ENCODE measurements around the gene IKZF1. TPM values are rescaled to one million over a fixed set of nuclear protein-coding genes. Genes with fewer than 3 reads are reported as not detected.

IKZF1 gene
- 100 to 1,000 TPM; 245 to 260 TPM for total RNA-seq

DNA sequence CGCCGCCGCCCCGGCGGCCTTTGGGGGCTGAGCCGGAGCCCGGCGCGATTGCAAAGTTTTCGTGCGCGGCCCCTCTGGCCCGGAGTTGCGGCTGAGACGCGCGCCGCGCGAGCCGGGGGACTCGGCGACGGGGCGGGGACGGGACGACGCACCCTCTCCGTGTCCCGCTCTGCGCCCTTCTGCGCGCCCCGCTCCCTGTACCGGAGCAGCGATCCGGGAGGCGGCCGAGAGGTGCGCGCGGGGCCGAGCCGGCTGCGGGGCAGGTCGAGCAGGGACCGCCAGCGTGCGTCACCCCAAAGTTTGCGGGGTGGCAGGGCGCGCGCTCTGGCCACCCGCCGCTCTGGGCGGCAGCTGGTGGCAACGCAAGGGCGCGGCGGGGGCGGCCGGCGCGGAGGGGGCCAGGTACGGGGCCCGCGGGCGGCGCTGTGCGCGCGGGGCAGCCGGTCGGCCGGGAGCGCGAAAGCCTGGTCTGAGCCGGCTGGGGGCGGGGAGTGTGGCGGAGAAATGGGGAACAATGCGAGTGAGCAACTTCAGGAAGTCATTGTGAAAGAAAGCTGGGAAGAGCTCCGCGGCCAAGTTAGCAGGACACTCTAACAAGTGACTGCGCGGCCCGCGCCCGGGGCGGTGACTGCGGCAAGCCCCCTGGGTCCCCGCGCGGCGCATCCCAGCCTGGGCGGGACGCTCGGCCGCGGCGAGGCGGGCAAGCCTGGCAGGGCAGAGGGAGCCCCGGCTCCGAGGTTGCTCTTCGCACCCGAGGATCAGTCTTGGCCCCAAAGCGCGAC lies at the start of gene IKZF1:
Gene IKZF1 (plus strand): TSS at position 588 of the 782 bp plus-strand sequence. CDS start 14,346 bp downstream, outside the sequence.
- DNase-seq = peak; percentile 82
- H3K36me3 Mint-ChIP-seq (ENCODE audit: low read depth) = peaks cover 45% of the 10 kb centered on the region
- peak within 1 kb of the TSS; percentile 100 for H3K27ac Mint-ChIP-seq
- H3K9me3 Mint-ChIP-seq (ENCODE audit: low read depth) = no peaks in the 10 kb centered on the region
- ATAC-seq = peak; percentile 21
- POLR2A ChIA-PET = interaction anchor here (0.6 to 2.0 kb wide), 5 partner anchors 30 to 98 kb away, joined by 3 to 14 read pairs (median 6); no protein-coding TSS in a partner anchor
- no peaks in the 10 kb centered on the region for H3K27me3 Mint-ChIP-seq
- H3K4me3 Mint-ChIP-seq = peak within 1 kb of the TSS; percentile 95
- intact Hi-C loops (cut with DNase I, micrococcal nuclease) = loop anchor here (1.0 to 2.0 kb wide), 3 partner anchors 46 to 162 kb away; no protein-coding TSS in a partner anchor
- H3K4me1 Mint-ChIP-seq = peaks cover 40% of the 10 kb centered on the region
- CTCF ChIA-PET = interaction anchor here (1.0 to 2.2 kb wide), 9 partner anchors 38 to 162 kb away, joined by 3 to 19 read pairs (median 5); no protein-coding TSS in a partner anchor

DNA sequence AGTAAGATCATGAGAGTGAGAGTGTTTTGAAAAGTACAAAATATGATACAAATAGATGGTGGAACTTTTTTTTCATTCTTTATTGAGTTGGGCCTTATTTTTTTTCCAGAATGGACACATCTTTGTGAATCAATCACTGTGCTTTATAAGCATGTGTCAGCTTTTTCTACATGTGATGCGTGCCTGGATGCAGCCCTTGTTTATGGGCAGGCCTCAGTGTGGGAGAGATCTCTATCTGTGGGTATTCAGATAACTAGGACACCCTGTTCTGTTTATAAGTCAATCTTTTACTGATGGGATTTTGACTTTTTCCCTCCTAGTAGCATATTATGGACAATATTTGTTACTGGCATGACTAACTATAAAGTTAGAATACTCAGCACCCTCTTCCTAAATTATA lies 42.9 kb upstream of the IKZF1 start:
- ATAC-seq (peak; percentile 17), DNase-seq (peak; percentile 51)
- H3K36me3 Mint-ChIP-seq (ENCODE audit: low read depth) = peaks cover 4% of the 10 kb centered on the region
- CTCF ChIA-PET = interaction anchor here (0.9 to 2.0 kb wide), 6 partner anchors 10 to 54 kb away, joined by 3 to 9 read pairs (median 4); no protein-coding TSS in a partner anchor
- no peaks in the 10 kb centered on the region for H3K27me3 Mint-ChIP-seq
- no peaks in the 10 kb centered on the region for H3K9me3 Mint-ChIP-seq (ENCODE audit: low read depth)
- peak overlapping the region; percentile 85 for H3K27ac Mint-ChIP-seq
- peaks cover 83% of the 10 kb centered on the region for H3K4me1 Mint-ChIP-seq
- intact Hi-C loops (cut with DNase I, micrococcal nuclease) = loop anchor here (1.0 to 5.0 kb wide), 3 partner anchors 8 to 861 kb away; no protein-coding TSS in a partner anchor
- H3K4me3 Mint-ChIP-seq = no peak overlapping the region
- POLR2A ChIA-PET = interaction anchor here (0.7 kb wide), 2 partner anchors 91 to 133 kb away, joined by 3 to 4 read pairs; no protein-coding TSS in a partner anchor

DNA sequence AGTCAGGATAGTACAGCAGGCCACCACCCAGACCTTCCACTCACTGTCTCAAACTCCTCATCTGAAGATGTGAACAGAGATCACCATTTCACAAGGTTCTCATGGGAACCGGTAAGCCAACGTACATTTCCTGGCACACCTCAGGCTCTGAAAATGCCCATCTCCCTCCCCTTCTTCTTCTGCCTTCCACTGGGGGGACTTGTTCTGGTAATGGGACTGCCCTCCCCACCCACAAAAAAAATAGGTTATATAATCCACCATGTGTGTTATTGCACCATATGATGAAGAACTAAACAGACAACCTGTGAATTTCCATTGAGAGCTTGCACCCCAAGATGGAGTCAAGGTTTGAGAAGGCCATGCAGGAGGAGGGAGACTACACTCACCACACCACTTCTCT lies 42.1 kb upstream of the IKZF1 start:
- H3K27me3 Mint-ChIP-seq = no peaks in the 10 kb centered on the region
- peak overlapping the region; percentile 85 for H3K27ac Mint-ChIP-seq
- peak overlapping the region; percentile 41 for H3K4me3 Mint-ChIP-seq
- H3K4me1 Mint-ChIP-seq = peaks cover 89% of the 10 kb centered on the region
- POLR2A ChIA-PET = no interaction called here
- ATAC-seq = no peak
- intact Hi-C loops (cut with DNase I, micrococcal nuclease) = loop anchor here (2.0 to 5.0 kb wide), 3 partner anchors 36 to 860 kb away; no protein-coding TSS in a partner anchor
- H3K36me3 Mint-ChIP-seq (ENCODE audit: low read depth) = peaks cover 4% of the 10 kb centered on the region
- no peaks in the 10 kb centered on the region for H3K9me3 Mint-ChIP-seq (ENCODE audit: low read depth)
- CTCF ChIA-PET = interaction anchor here (1.5 to 2.0 kb wide), 2 partner anchors 19 to 55 kb away, joined by 5 to 6 read pairs; no protein-coding TSS in a partner anchor
- no peak for DNase-seq

- DNase-seq (no peak), ATAC-seq (peak; percentile 27)
- no peaks in the 10 kb centered on the region for H3K9me3 Mint-ChIP-seq (ENCODE audit: low read depth)
- H3K4me1 Mint-ChIP-seq = peaks cover 92% of the 10 kb centered on the region
- H3K27ac Mint-ChIP-seq = peak overlapping the region; percentile 85
- CTCF ChIA-PET = interaction anchor here (0.6 to 1.5 kb wide), 9 partner anchors 9 to 104 kb away, joined by 3 to 6 read pairs (median 4); no protein-coding TSS in a partner anchor
- H3K27me3 Mint-ChIP-seq = no peaks in the 10 kb centered on the region
- H3K36me3 Mint-ChIP-seq (ENCODE audit: low read depth) = peaks cover 4% of the 10 kb centered on the region
- POLR2A ChIA-PET = no interaction called here
- peak overlapping the region; percentile 41 for H3K4me3 Mint-ChIP-seq
- intact Hi-C loops (cut with DNase I, micrococcal nuclease) = loop anchor here (2.0 to 5.0 kb wide), 3 partner anchors 36 to 859 kb away; no protein-coding TSS in a partner anchor
Observed at GRCh38 chr7:50262916-50263690, 41.4 kb upstream of the IKZF1 start.

GRCh38 chr7:50264908-50265307 lies 39.6 kb upstream of the IKZF1 start:
- H3K27me3 Mint-ChIP-seq = no peaks in the 10 kb centered on the region
- CTCF ChIA-PET = interaction anchor here (0.6 to 3.4 kb wide), 16 partner anchors 10 to 117 kb away, joined by 3 to 27 read pairs (median 4); no protein-coding TSS in a partner anchor
- peaks cover 1% of the 10 kb centered on the region for H3K36me3 Mint-ChIP-seq (ENCODE audit: low read depth)
- ATAC-seq (peak; percentile 39), DNase-seq (peak; percentile 62)
- H3K9me3 Mint-ChIP-seq (ENCODE audit: low read depth) = no peaks in the 10 kb centered on the region
- H3K27ac Mint-ChIP-seq = peak overlapping the region; percentile 85
- POLR2A ChIA-PET = interaction anchor here (0.6 to 1.3 kb wide), 8 partner anchors 40 to 103 kb away, joined by 3 to 6 read pairs (median 4); partner anchors contain the start of gene IKZF1
- H3K4me3 Mint-ChIP-seq = peak overlapping the region; percentile 41
- intact Hi-C loops (cut with DNase I, micrococcal nuclease) = loop anchor here (1.0 to 5.0 kb wide), 8 partner anchors 27 to 857 kb away; partner anchors contain the start of gene FIGNL1 (in 1 of the 2)
- peaks cover 98% of the 10 kb centered on the region for H3K4me1 Mint-ChIP-seq

GRCh38 chr7:50265968-50266634 lies 38.4 kb upstream of the IKZF1 start:
- no peak for ATAC-seq
- peak overlapping the region; percentile 85 for H3K27ac Mint-ChIP-seq
- POLR2A ChIA-PET = interaction anchor here (0.6 to 1.7 kb wide), 11 partner anchors 41 to 93 kb away, joined by 3 to 6 read pairs (median 4); no protein-coding TSS in a partner anchor
- no peaks in the 10 kb centered on the region for H3K27me3 Mint-ChIP-seq
- intact Hi-C loops (cut with DNase I, micrococcal nuclease) = loop anchor here (1.0 to 2.0 kb wide), 10 partner anchors 26 to 185 kb away; partner anchors contain the start of gene FIGNL1 (in 1 of the 2)
- peak overlapping the region; percentile 37 for H3K4me3 Mint-ChIP-seq
- peak; percentile 39 for DNase-seq
- no peaks in the 10 kb centered on the region for H3K9me3 Mint-ChIP-seq (ENCODE audit: low read depth)
- CTCF ChIA-PET = interaction anchor here (0.6 to 3.4 kb wide), 24 partner anchors 8 to 897 kb away, joined by 3 to 27 read pairs (median 4); no protein-coding TSS in a partner anchor
- H3K36me3 Mint-ChIP-seq (ENCODE audit: low read depth) = peaks cover 2% of the 10 kb centered on the region
- peaks cover 96% of the 10 kb centered on the region for H3K4me1 Mint-ChIP-seq

DNA sequence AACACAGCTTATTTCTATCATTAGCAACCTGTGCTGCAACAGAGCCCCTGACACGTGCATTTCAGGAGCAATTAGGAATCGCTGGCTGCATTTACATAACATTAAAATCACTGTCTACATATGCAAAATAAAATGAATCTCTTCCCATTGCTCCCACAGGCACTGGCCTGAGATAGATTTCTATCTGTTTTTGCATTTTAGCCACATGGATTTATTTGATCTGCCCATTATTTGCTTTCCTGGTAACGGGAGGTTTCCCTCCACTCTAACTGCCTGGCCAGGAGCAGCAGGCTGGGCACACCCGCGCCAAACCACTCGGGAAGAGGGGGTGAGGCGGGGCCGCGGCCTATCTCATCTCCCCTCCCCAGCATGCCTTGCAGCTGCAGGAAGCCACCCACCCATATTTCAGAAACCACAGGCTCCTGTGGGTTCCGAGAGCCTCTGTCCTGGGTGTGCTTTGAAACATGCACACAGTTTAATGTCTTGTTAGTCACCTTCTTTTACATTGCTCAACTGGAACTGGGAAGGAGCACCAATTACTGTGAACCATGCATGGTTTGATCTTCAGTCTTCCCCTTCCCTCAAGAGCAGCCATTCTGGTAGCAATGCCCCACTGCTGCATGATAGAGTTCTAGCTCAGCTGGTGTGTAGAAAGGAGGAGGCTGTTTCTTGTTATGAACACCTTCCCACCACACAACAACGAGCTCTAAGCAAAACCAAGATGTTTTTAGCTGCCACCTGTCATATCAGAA lies 37.7 kb upstream of the IKZF1 start:
- Mint-ChIP-seq H3K4me3 (peak overlapping the region; percentile 58), H3K27ac (peak overlapping the region; percentile 98), H3K4me1 (peaks cover 94% of the 10 kb centered on the region), H3K9me3 (ENCODE audit: low read depth) (no peaks in the 10 kb centered on the region), H3K36me3 (ENCODE audit: low read depth) (peaks cover 4% of the 10 kb centered on the region), H3K27me3 (no peaks in the 10 kb centered on the region)
- intact Hi-C loops (cut with DNase I, micrococcal nuclease) = loop anchor here (1.0 to 2.0 kb wide), 12 partner anchors 25 to 118 kb away; no protein-coding TSS in a partner anchor
- POLR2A ChIA-PET = interaction anchor here (0.8 to 2.7 kb wide), 17 partner anchors 16 to 92 kb away, joined by 3 to 6 read pairs (median 4); partner anchors contain the start of gene IKZF1
- DNase-seq = peak; percentile 87
- CTCF ChIA-PET = interaction anchor here (0.6 to 3.4 kb wide), 25 partner anchors 7 to 896 kb away, joined by 3 to 27 read pairs (median 4); no protein-coding TSS in a partner anchor
- peak; percentile 77 for ATAC-seq

DNA sequence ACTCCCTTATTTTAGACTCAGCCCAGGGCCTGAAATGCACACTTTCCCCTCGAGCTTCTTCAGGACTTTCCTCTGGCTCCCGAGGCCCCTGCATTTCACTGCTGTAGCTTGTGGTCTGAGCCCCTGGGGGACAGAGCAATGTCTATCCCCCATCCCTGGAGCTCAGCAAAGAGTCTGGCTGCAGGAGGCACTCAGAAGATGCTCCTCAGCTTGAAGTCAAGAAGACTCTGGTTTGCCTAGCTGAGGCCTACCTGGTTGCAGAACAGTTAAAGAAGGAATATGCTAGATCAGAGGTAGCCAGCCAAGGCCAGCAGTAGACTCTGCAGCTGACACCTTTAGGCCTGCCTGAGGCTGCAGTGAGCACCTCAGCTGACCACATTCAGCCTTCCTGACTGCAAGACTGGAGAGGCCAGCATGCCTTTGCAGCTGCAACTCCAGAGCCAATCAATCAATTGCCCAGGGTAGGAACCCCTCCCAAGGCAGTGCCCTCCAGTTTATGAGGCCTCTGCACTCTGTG lies 36.9 kb upstream of the IKZF1 start:
- Mint-ChIP-seq H3K4me1 (peaks cover 88% of the 10 kb centered on the region), H3K27me3 (no peaks in the 10 kb centered on the region), H3K36me3 (ENCODE audit: low read depth) (peaks cover 4% of the 10 kb centered on the region), H3K9me3 (ENCODE audit: low read depth) (no peaks in the 10 kb centered on the region), H3K4me3 (peak overlapping the region; percentile 58), H3K27ac (peak overlapping the region; percentile 98)
- intact Hi-C loops (cut with DNase I, micrococcal nuclease) = loop anchor here (1.0 to 2.0 kb wide), 13 partner anchors 14 to 119 kb away; no protein-coding TSS in a partner anchor
- ChIA-PET CTCF (interaction anchor here (0.7 to 3.4 kb wide), 15 partner anchors 9 to 150 kb away, joined by 3 to 27 read pairs (median 4); no protein-coding TSS in a partner anchor), POLR2A (interaction anchor here (0.8 to 2.7 kb wide), 15 partner anchors 15 to 92 kb away, joined by 3 to 6 read pairs (median 4); partner anchors contain the start of gene IKZF1)
- ATAC-seq (no peak), DNase-seq (no peak)

DNA sequence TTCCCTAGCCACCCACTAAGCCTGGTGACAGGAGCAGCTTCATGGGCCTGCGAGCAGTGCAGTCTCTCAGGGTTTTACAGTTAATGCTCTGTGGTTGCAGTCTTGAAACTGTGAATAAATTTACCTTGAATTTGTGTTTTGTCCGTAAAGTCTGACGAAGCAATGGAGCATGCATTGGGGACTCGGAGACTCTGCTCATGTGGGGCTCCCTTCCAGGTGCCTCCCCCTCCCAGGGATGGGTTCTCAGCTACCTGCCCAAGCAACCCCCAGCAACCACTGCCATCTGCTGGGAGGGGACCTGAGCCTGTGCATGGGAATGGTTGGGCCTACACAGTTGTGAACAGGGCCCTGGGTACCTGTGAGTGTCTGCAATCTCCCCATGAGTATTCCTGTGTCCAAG lies 36.3 kb upstream of the IKZF1 start:
- peak; percentile 54 for DNase-seq
- POLR2A ChIA-PET = interaction anchor here (0.6 to 2.7 kb wide), 6 partner anchors 15 to 123 kb away, joined by 4 to 9 read pairs (median 5); partner anchors contain the start of gene IKZF1
- CTCF ChIA-PET = interaction anchor here (1.1 to 3.4 kb wide), 5 partner anchors 20 to 43 kb away, joined by 3 to 14 read pairs (median 5); no protein-coding TSS in a partner anchor
- H3K27me3 Mint-ChIP-seq = no peaks in the 10 kb centered on the region
- peaks cover 88% of the 10 kb centered on the region for H3K4me1 Mint-ChIP-seq
- no peak overlapping the region for H3K4me3 Mint-ChIP-seq
- H3K27ac Mint-ChIP-seq = peak overlapping the region; percentile 98
- H3K36me3 Mint-ChIP-seq (ENCODE audit: low read depth) = peaks cover 4% of the 10 kb centered on the region
- intact Hi-C loops (cut with DNase I, micrococcal nuclease) = loop anchor here in 1 of 2 experiments (1.0 kb wide), 1 partner anchor 13 kb away; no protein-coding TSS in a partner anchor
- H3K9me3 Mint-ChIP-seq (ENCODE audit: low read depth) = no peaks in the 10 kb centered on the region
- no peak for ATAC-seq
